ENCODE results near the gene CSNK2A1.

Gene CSNK2A1

DNA sequence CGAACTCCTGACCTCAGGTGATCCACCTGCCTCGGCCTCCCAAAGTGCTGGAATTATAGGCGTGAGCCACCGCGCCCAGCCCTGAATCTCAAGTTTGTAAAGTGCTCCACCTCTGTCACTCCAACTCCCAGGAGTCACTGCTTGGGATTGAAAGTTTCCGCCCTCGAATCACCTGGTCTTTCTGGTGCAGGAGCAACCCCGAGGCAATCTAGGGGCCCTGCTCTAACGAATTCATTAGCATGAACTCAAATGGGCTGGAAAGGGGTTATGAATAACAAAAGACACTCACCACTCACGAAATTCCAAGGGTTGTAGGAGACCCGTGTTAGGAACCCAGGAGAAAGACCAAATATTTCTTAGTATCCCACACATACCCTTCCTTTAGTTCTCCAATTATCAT is 109.4 kb downstream of the CSNK2A1 start:
- Mint-ChIP-seq H3K27ac (peak overlapping the region; percentile 52), H3K4me1 (ENCODE audit: low read depth) (peaks cover 52% of the 10 kb centered on the region), H3K36me3 (ENCODE audit: low read depth) (peaks cover 63% of the 10 kb centered on the region), H3K9me3 (no peaks in the 10 kb centered on the region), H3K27me3 (ENCODE audit: low read depth) (no peaks in the 10 kb centered on the region), H3K4me3 (no peak overlapping the region)

DNA sequence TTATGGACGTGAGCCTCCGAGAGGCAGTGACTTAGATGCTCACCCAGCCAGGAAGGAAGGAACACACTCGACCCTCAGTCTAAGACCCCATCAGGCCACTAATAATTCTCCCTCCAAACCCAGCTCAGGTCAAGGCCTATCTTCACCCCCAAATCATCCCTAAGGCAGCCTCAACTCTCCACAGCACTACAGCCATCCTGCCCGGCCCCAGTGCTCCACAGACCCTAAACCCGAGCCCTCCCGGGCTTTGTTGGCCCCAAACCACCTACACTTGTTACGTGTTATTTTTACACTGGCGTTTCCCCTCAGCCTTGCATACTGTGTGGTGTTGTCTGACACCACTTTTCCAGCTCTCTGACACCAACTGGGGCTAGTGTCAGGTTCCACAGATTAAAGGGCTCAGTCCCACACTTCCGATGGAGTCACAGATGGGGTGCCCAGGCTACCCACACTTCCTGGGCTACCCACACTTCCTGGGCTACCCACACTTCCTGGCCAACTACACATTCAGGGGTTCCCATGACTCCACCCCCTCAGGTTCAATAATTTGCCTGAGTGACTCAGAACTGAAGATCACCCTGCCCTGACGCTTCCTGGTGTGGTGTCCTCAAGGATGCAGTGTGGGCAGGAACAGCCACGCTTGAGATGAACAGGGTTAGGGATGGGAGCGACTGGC is 110.2 kb downstream of the CSNK2A1 start:
- no peaks in the 10 kb centered on the region for H3K9me3 Mint-ChIP-seq
- H3K4me3 Mint-ChIP-seq, result peak overlapping the region; percentile 63
- peaks cover 56% of the 10 kb centered on the region for H3K36me3 Mint-ChIP-seq (ENCODE audit: low read depth)
- H3K4me1 Mint-ChIP-seq (ENCODE audit: low read depth), result peaks cover 44% of the 10 kb centered on the region
- no peaks in the 10 kb centered on the region for H3K27me3 Mint-ChIP-seq (ENCODE audit: low read depth)
- peak overlapping the region; percentile 93 for H3K27ac Mint-ChIP-seq

DNA sequence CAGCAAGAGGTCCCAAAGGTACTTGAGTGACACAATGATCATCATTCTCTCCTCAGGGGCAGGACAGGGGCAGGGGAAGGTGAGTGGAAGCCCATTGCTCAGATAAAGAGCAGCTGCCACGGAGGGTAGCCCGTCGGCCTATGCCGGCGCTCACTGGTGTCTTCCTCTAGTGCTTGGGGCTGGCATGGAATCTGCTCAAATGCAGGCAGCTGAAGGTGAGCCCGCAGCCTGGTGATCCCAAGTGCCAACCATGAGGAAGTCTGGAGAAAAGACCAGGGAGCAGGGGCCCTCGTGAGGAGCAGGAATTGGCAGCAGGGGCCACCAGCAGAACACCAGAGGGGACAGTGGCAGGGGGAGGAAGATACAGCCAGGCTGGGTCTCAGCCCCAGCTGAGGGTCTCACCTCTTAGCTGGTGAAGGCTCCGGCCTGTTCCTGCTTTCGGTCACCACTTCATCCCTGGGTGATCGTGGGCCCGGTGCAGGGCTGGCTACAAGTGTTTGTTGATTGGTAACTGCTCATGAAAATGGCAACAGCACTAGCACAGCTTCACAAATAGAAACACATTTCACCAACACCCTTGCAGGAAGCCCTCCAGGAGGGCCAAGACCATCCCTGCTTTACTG is 110.8 kb downstream of the CSNK2A1 start:
- no peaks in the 10 kb centered on the region for H3K9me3 Mint-ChIP-seq
- peak overlapping the region; percentile 63 for H3K4me3 Mint-ChIP-seq
- H3K4me1 Mint-ChIP-seq (ENCODE audit: low read depth), result peaks cover 37% of the 10 kb centered on the region
- H3K27me3 Mint-ChIP-seq (ENCODE audit: low read depth), result no peaks in the 10 kb centered on the region
- peak overlapping the region; percentile 93 for H3K27ac Mint-ChIP-seq
- H3K36me3 Mint-ChIP-seq (ENCODE audit: low read depth), result peaks cover 55% of the 10 kb centered on the region

DNA sequence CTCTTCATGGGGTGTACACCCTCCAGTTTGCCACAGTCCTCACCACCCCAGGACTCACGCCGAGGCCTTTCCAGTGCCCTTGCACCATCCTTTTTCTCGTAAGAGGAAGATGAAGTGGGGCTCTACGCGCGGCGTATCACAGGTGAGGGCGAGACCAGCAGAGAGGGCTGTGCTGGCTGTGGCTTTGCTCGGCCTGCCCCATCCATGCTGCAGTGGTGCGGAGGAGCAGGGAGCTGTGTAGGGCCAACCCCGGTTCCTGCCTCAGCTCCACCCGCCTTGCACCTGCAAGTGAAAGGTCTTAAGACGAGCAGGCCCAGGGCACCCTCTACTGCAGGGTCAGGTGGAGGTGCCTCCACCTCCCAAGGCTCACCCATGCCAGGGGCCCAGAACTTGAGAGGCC is 111.4 kb downstream of the CSNK2A1 start:
- Mint-ChIP-seq H3K4me3 (no peak overlapping the region), H3K4me1 (ENCODE audit: low read depth) (peaks cover 33% of the 10 kb centered on the region), H3K27me3 (ENCODE audit: low read depth) (no peaks in the 10 kb centered on the region), H3K9me3 (no peaks in the 10 kb centered on the region), H3K36me3 (ENCODE audit: low read depth) (peaks cover 52% of the 10 kb centered on the region), H3K27ac (peak overlapping the region; percentile 79)

DNA sequence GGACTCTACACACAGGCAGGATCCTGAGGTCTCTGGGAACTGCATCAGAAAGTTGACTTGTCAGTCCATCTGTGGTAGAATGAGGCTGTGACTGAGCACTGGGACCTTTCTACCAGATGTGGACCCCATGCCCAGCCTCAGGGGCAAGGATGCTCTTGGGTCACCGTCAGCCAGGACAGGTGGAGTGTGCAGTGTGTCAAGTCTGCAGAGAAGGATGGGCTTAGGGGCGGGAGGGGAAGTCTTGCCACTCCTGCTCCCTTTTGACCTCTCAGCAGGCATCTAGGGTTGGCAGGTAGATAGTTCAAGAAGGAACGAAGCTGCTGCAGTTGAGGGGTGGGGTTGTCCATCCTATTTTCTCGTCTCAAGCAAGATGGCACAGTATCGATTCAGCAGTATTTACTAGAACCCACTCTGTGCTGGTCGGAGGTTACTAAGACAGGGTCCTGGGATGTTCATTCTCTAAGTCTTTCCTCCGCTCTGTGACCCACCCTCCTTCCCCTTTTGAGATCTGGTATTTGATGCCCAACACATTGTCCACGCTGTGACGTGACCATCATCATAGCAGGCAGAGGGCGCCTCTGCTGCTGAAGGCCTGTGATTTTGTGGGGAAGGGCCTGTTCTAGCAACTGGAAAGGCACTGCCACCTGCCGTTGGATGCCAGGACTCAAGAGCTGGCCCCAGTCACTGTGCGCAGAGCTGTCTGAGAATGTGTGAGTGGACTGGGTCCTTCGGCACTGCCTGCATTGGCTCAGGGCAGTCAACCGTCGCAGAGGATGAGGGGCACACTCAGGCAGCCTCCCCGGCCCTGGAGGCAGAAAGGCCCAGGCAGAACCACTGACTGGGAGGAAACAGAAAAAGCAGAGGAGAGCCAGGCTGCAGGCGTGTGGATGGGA is 112.3 kb downstream of the CSNK2A1 start:
- Mint-ChIP-seq H3K4me3 (no peak overlapping the region), H3K27me3 (ENCODE audit: low read depth) (no peaks in the 10 kb centered on the region), H3K36me3 (ENCODE audit: low read depth) (peaks cover 52% of the 10 kb centered on the region), H3K9me3 (no peaks in the 10 kb centered on the region), H3K27ac (peak overlapping the region; percentile 63), H3K4me1 (ENCODE audit: low read depth) (peaks cover 38% of the 10 kb centered on the region)

DNA sequence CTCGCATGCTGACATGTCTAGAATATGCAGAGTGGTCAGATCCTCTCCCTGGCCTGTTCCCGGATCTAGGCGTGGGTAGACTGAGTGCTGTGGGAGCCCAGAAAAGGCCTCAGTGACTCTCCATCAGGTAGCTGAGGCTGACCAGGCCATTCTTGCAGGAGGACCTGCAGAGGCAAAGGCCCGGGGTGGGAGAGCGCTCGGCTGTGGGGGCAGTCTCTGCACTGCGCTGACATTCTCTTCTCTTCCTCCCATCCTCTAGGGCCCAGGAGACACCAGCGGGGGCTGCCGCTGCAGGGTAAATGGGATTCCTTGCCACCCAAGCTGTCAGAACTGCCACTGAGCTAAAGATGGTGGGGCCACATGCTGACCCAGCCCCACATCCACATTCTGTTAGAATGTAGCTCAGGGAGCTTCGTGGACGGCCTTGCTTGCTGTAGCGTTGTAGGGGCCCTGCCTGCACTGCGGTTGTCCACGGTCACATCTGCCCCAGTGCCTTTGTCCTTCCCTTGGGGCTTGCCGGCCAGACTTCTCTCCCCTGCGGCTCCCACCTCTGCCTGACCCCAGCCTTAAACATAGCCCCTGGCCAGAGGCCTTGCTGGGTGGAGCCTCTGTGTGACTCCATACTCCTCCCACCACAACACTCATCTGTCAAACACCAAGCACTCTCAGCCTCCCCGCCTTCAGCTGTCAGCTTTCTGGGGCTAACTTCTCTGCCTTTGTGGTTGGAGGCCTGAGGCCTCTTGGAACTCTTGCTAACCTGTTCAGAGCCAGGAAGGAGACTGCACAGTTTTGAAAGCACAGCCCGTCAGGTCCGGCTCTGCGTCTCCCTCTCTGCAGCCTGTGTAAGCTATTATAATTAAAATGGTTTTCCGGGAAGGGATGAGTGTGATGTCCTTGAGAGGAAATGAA is 113.2 kb downstream of the CSNK2A1 start:
- Mint-ChIP-seq H3K36me3 (ENCODE audit: low read depth) (peaks cover 46% of the 10 kb centered on the region), H3K27me3 (ENCODE audit: low read depth) (no peaks in the 10 kb centered on the region), H3K9me3 (no peaks in the 10 kb centered on the region), H3K27ac (peak overlapping the region; percentile 26), H3K4me1 (ENCODE audit: low read depth) (peaks cover 35% of the 10 kb centered on the region), H3K4me3 (no peak overlapping the region)

DNA sequence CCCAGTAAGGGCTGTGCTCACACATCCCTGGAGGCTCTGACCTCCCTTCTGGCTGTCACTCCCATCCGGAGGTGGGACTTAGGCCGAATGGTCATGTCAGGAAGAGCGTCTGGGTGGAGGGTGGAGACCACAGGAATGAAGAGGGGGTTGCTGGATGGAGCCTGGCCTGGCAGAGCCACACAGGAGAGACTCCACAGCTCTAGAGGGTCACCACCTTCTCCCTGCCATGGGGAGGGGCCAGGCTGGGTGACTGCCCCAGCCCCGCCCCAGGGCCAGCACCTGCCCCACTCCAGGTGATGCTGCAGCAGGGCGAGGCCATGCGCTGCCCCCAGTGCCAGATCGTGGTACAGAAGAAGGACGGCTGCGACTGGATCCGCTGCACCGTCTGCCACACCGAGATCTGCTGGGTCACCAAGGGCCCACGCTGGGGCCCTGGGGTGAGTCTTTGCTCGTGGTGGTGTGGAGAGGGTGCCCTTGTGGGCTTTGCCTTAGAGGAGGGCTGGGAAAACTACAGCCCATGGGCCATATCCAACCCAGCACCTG is 114.9 kb downstream of the CSNK2A1 start:
- H3K4me1 Mint-ChIP-seq (ENCODE audit: low read depth), result peaks cover 30% of the 10 kb centered on the region
- H3K27me3 Mint-ChIP-seq (ENCODE audit: low read depth), result no peaks in the 10 kb centered on the region
- no peaks in the 10 kb centered on the region for H3K9me3 Mint-ChIP-seq
- H3K36me3 Mint-ChIP-seq (ENCODE audit: low read depth), result peaks cover 48% of the 10 kb centered on the region
- H3K4me3 Mint-ChIP-seq, result no peak overlapping the region
- H3K27ac Mint-ChIP-seq, result no peak overlapping the region

DNA sequence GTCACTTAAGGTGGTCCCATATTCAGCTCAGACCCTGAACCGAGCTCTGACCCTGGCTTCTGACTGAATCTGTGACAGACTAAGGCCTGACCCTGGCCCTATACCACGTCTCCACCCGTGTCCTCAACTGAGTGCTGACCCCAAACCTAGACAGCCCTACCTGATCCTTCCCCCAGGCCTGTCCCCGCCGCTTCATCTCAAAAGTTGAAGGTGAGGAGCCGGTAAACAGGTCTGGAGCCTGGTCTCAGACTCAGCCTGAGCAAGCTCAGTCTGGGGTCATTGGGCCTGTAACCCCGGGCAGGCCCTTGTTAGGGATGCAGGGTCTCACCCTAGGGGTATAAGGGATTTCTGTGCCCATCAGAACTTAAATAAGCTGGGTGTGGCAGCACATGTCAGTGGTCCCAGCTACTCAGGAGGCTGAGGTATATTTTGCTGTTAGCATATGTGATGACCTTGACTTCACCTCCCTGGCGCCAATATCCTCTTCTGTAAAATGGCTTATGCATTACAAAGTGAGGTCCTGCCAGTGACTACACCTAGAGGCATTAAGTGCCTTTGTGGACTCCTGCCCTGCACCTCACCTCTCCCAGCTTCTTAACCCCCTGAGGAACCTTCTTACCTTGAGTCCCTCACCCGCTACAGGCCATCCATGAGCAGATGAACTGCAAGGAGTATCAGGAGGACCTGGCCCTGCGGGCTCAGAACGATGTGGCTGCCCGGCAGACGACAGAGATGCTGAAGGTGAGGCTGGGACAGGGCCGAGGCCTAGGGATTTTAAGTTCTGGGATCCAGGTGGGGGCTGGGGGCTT is 115.5 kb downstream of the CSNK2A1 start:
- Mint-ChIP-seq H3K4me3 (no peak overlapping the region), H3K4me1 (ENCODE audit: low read depth) (peaks cover 23% of the 10 kb centered on the region), H3K27me3 (ENCODE audit: low read depth) (no peaks in the 10 kb centered on the region), H3K9me3 (no peaks in the 10 kb centered on the region), H3K27ac (no peak overlapping the region), H3K36me3 (ENCODE audit: low read depth) (peaks cover 45% of the 10 kb centered on the region)

DNA sequence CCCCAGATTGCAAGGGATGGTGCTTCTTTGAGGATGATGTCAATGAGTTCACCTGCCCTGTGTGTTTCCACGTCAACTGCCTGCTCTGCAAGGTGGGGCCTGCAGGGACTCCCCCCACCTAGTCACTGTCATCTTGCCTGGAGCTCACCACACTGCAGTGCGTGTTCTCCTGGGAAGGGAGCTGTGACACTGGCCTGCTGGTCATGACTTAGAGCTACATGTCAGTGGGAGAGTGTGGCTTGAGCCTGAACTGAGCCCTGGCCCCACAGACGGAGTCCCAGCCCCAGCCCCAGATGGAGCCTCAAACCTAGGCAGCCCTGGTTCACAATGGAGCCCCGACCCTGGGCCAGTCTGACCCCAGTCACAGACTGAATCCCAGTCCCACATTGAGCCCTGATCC is 116.2 kb downstream of the CSNK2A1 start:
- Mint-ChIP-seq H3K36me3 (ENCODE audit: low read depth) (peaks cover 46% of the 10 kb centered on the region), H3K4me1 (ENCODE audit: low read depth) (peaks cover 21% of the 10 kb centered on the region), H3K27me3 (ENCODE audit: low read depth) (no peaks in the 10 kb centered on the region), H3K4me3 (no peak overlapping the region), H3K27ac (no peak overlapping the region), H3K9me3 (no peaks in the 10 kb centered on the region)

DNA sequence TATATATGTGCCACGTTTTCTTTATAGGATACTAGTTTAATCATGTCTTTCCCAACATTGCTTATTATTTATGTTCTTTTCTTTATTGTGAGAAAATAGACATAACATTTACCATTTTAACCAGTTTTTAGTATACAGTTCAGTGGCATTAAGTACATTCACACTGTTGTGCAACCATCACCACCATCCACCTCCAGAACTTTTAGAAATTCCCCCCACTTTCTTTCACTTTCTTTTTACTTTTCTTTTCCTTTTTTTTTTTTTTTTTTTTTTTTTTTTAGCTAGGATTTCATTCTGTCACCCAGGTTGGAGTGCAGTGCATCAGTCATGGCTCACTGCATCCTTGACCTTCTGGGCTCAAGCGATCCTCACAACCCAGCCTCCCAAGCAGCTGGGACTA is 117.0 kb downstream of the CSNK2A1 start:
- H3K4me3 Mint-ChIP-seq, result no peak overlapping the region
- H3K27ac Mint-ChIP-seq, result peak overlapping the region; percentile 20
- no peaks in the 10 kb centered on the region for H3K27me3 Mint-ChIP-seq (ENCODE audit: low read depth)
- H3K4me1 Mint-ChIP-seq (ENCODE audit: low read depth), result peaks cover 18% of the 10 kb centered on the region
- H3K36me3 Mint-ChIP-seq (ENCODE audit: low read depth), result peaks cover 53% of the 10 kb centered on the region
- H3K9me3 Mint-ChIP-seq, result no peaks in the 10 kb centered on the region

Measured in T-helper 1 cell treated with Interleukin-12 subunit alpha and Interleukin-12 subunit beta and Interleukin-4 antibody, amounts not matched to agents 30 μg/mL and 1 μg/mL, for 36 hours (primary cell).